ENCODE results near the gene ATG16L1. TPM values are rescaled to one million over a fixed set of nuclear protein-coding genes. Genes with fewer than 3 reads are reported as not detected.
A peak's percentile ranks its signal among the peaks of the same experiment; 100 is the strongest.

ATG16L1 gene
- total and polyA plus RNA-seq, 7 experiments from 2014 or later, result 16.0 to 115 (median 80.9) TPM

DNA sequence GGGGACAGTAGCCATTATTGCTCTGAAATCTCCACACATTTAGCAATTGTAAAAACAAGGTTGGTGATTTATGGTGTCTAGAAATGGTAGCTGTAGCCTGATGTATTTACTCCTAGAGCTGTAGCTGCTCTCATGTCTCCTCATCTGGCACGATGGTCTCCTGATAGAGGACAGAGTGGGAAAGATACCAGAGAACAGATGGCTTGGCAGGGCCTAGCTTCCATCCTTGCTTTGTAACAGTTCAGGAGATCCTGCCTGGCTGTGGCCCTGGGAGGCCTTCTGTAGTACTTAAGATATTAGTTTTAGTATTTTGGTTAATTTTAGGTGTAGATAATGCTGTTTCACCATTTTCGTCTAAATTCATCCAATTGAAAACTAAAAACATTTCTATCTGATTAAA, 6.7 kb downstream of the ATG16L1 start:
- Histone ChIP-seq H3K36me3 (ENCODE audit: control insufficient read depth in 2 of 3, insufficient read depth in 3 of 3, low read length in 3 of 3) (peaks cover 16 to 86% (median 36%) of the 10 kb centered on the region in 3 experiments), H3K4me3 (ENCODE audit: low read length) (no peak overlapping the region), H3K27ac (ENCODE audit: low read depth, low read length) (no peak overlapping the region), H3K4me1 (ENCODE audit: control insufficient read depth in 2 of 2, insufficient read depth in 2 of 2, low read length in 2 of 2) (peaks cover 26 to 34% of the 10 kb centered on the region in 2 donors), H3K27me3 (ENCODE audit: control insufficient read depth in 2 of 2, insufficient read depth in 2 of 2, low read length in 2 of 2) (no peaks in the 10 kb centered on the region), H3K9me3 (ENCODE audit: control insufficient read depth in 2 of 3, low read length in 3 of 3) (no peaks in the 10 kb centered on the region)
- DNase-seq (no peak), ATAC-seq (no peak)
- H3K9me3 Mint-ChIP-seq, result peaks cover 0 to 1% (median 0%) of the 10 kb centered on the region in 11 donors
- H3K4me3 Mint-ChIP-seq, result peak overlapping the region in 2 of 10 donors; percentile 8 to 10
- peaks cover 19 to 66% (median 53%) of the 10 kb centered on the region in 5 donors for H3K36me3 Mint-ChIP-seq
- intact Hi-C loops (cut with micrococcal nuclease), result no loop called here
- H3K27me3 Mint-ChIP-seq, result no peaks in the 10 kb centered on the region
- H3K27ac Mint-ChIP-seq, result peak overlapping the region in 7 of 9 donors; percentile 15 to 82 (median 77)
- peaks cover 31 to 88% (median 73%) of the 10 kb centered on the region in 7 donors for H3K4me1 Mint-ChIP-seq
- POLR2A ChIA-PET, result no interaction called here
- CTCF ChIA-PET, result interaction anchor here (0.5 kb wide), 1 partner anchor 81 kb away, joined by 3 read pairs; no protein-coding TSS in a partner anchor

DNA sequence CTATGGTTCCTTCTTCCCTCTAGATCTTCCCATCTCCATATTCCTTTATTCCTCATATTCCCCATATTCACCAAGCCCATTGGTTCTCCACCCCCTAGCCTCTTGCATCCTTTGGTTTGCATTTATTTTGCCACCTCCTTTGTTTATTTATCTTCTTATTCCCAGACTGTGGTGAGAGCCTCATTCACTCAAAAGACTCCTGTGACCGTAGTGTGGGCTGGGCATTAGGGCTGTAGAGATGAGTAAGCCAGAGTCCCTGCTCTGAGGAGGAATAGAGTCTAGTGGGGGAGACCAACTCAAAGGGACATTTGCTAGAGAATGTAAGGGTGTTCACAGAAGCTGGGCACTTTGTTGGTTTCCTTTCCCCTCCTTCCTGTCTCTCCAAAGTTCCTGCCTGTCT, 8.3 kb downstream of the ATG16L1 start:
- ATAC-seq (no peak), DNase-seq (no peak)
- Mint-ChIP-seq H3K36me3 (peaks cover 26 to 78% (median 57%) of the 10 kb centered on the region in 5 donors), H3K27ac (peak overlapping the region; percentile 61 to 88 (median 80)), H3K27me3 (no peaks in the 10 kb centered on the region), H3K4me3 (peak overlapping the region in 6 of 10 donors; percentile 1 to 39 (median 27)), H3K9me3 (peaks cover 0 to 1% (median 0%) of the 10 kb centered on the region in 11 donors), H3K4me1 (peaks cover 20 to 76% (median 65%) of the 10 kb centered on the region in 7 donors)
- POLR2A ChIA-PET, result interaction anchor here (1.1 to 1.5 kb wide), 2 partner anchors 8 to 11 kb away, joined by 3 read pairs; no protein-coding TSS in a partner anchor
- peaks cover 20 to 90% (median 50%) of the 10 kb centered on the region in 3 experiments for H3K36me3 ChIP-seq (ENCODE audit: control insufficient read depth in 2 of 3, insufficient read depth in 3 of 3, low read length in 3 of 3)
- CTCF ChIA-PET, result no interaction called here
- intact Hi-C loops (cut with micrococcal nuclease), result no loop called here
- H3K27me3 ChIP-seq (ENCODE audit: control insufficient read depth in 2 of 2, insufficient read depth in 2 of 2, low read length in 2 of 2), result no peaks in the 10 kb centered on the region
- H3K27ac ChIP-seq (ENCODE audit: low read depth, low read length), result peak overlapping the region; percentile 34
- H3K4me3 ChIP-seq (ENCODE audit: low read length), result no peak overlapping the region
- H3K9me3 ChIP-seq (ENCODE audit: control insufficient read depth in 2 of 3, low read length in 3 of 3), result no peaks in the 10 kb centered on the region
- H3K4me1 ChIP-seq (ENCODE audit: control insufficient read depth in 2 of 2, insufficient read depth in 2 of 2, low read length in 2 of 2), result peaks cover 13 to 24% of the 10 kb centered on the region in 2 donors

DNA sequence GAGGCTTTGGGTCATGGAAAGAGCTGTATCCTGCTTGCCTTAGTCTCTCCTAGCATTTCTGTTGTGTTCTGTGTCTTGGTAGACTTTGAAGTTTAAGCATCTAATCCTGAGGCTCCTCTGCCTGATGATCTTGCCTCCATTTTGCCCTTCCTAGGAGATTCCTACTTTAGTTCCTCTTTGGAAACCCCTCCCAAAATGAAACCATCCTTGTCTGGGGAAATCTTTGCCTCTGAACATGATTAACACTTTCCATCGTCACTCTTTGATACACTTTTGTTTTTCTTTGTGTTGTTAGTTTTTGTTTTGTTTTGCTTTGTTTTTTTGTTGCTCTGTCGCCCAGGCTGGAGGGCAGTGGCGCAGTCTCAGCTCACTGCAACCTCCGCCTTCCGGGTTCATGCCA, 9.2 kb downstream of the ATG16L1 start:
- ChIA-PET POLR2A (interaction anchor here (1.5 kb wide), 1 partner anchor 10 kb away, joined by 3 read pairs; no protein-coding TSS in a partner anchor), CTCF (no interaction called here)
- H3K4me1 ChIP-seq (ENCODE audit: control insufficient read depth in 2 of 2, insufficient read depth in 2 of 2, low read length in 2 of 2), result peaks cover 11 to 24% of the 10 kb centered on the region in 2 donors
- H3K9me3 ChIP-seq (ENCODE audit: control insufficient read depth in 2 of 3, low read length in 3 of 3), result no peaks in the 10 kb centered on the region
- H3K4me1 Mint-ChIP-seq, result peaks cover 13 to 72% (median 61%) of the 10 kb centered on the region in 7 donors
- no peaks in the 10 kb centered on the region for H3K27me3 ChIP-seq (ENCODE audit: control insufficient read depth in 2 of 2, insufficient read depth in 2 of 2, low read length in 2 of 2)
- DNase-seq (no peak), ATAC-seq (no peak)
- peak overlapping the region in 8 of 9 donors; percentile 51 to 91 (median 77) for H3K27ac Mint-ChIP-seq
- no peak overlapping the region for H3K27ac ChIP-seq (ENCODE audit: low read depth, low read length)
- H3K36me3 ChIP-seq (ENCODE audit: control insufficient read depth in 2 of 3, insufficient read depth in 3 of 3, low read length in 3 of 3), result peaks cover 20 to 97% (median 57%) of the 10 kb centered on the region in 3 experiments
- H3K4me3 Mint-ChIP-seq, result no peak overlapping the region
- H3K36me3 Mint-ChIP-seq, result peaks cover 28 to 78% (median 57%) of the 10 kb centered on the region in 5 donors
- H3K9me3 Mint-ChIP-seq, result peaks cover 0 to 1% (median 0%) of the 10 kb centered on the region in 11 donors
- intact Hi-C loops (cut with micrococcal nuclease), result no loop called here
- H3K4me3 ChIP-seq (ENCODE audit: low read length), result no peak overlapping the region
- H3K27me3 Mint-ChIP-seq, result no peaks in the 10 kb centered on the region

DNA sequence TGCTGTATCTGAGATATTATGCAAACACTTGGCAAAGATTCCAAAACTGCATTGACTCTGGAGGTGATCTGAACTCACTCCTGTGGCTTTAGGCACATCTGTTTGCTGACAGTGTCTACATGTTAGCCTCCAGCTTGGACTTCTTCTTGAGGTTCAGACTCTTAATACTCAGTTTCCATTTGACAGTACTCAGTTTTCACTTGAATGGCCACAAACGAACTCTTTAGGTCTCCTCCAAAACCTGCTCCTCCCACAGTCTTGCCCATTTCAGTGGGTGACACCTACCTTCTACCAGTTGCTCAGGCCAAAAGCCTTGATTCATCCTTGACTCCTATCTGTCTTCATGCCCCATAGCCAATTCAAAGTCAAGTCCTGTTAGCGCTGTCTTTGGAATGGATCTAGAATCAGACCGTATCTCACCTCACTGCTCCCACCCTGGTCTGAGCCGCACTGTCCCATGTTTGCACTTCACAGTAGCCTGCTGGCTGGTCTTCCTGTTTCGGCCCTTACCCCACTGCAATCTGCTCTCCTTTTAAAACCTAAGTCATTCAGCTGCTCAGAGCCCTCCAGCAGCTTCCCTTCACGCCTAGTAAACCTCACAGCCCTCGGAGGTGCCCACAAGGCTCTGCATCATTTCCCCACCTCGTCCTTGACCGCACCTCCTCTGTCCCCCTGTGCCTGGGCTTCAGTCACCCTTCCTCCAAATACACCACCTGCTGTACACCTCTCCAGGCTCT, 10.5 kb downstream of the ATG16L1 start:
- intact Hi-C loops (cut with micrococcal nuclease), result no loop called here
- H3K27ac ChIP-seq (ENCODE audit: low read depth, low read length), result no peak overlapping the region
- no peaks in the 10 kb centered on the region for H3K9me3 ChIP-seq (ENCODE audit: control insufficient read depth in 2 of 3, low read length in 3 of 3)
- H3K4me3 Mint-ChIP-seq, result peak overlapping the region in 2 of 10 donors; percentile 33 to 37
- peak; percentile 24 for ATAC-seq
- DNase-seq, result no peak
- H3K9me3 Mint-ChIP-seq, result peaks cover 0 to 3% (median 0%) of the 10 kb centered on the region in 11 donors
- ChIA-PET CTCF (interaction anchor here (0.6 to 0.9 kb wide), 2 partner anchors 8 to 141 kb away, joined by 3 read pairs; no protein-coding TSS in a partner anchor), POLR2A (interaction anchor here (0.7 to 4.4 kb wide), 5 partner anchors 9 to 16 kb away, joined by 3 to 38 read pairs (median 3); partner anchors contain the start of gene ATG16L1)
- H3K4me1 Mint-ChIP-seq, result peaks cover 16 to 77% (median 66%) of the 10 kb centered on the region in 7 donors
- H3K4me3 ChIP-seq (ENCODE audit: low read length), result no peak overlapping the region
- H3K27ac Mint-ChIP-seq, result peak overlapping the region; percentile 29 to 91 (median 77)
- H3K36me3 Mint-ChIP-seq, result peaks cover 31 to 87% (median 66%) of the 10 kb centered on the region in 5 donors
- peaks cover 15 to 30% of the 10 kb centered on the region in 2 donors for H3K4me1 ChIP-seq (ENCODE audit: control insufficient read depth in 2 of 2, insufficient read depth in 2 of 2, low read length in 2 of 2)
- H3K27me3 ChIP-seq (ENCODE audit: control insufficient read depth in 2 of 2, insufficient read depth in 2 of 2, low read length in 2 of 2), result no peaks in the 10 kb centered on the region
- peaks cover 20 to 93% (median 69%) of the 10 kb centered on the region in 3 experiments for H3K36me3 ChIP-seq (ENCODE audit: control insufficient read depth in 2 of 3, insufficient read depth in 3 of 3, low read length in 3 of 3)
- no peaks in the 10 kb centered on the region for H3K27me3 Mint-ChIP-seq

DNA sequence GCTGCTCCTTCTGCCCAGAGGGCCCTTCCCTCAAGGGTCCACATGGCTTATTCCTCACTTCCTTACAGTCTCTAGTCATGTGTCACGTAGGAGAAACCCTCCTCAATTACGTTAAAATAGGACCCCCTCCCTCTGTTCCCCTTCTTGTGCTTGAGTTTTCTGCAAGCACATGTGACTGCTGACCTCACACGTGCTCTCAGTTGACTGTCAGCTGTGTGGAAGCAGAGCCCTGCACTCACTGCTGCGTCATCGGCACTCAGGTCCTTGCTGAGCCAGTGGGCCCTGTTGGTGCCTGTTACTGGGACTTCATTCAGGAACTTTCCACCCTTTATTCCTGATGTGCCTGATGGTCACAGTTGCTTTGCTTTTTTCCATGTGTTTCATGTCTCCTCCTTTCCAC, 11.1 kb downstream of the ATG16L1 start:
- Mint-ChIP-seq H3K36me3 (peaks cover 31 to 87% (median 62%) of the 10 kb centered on the region in 5 donors), H3K9me3 (peaks cover 0 to 3% (median 0%) of the 10 kb centered on the region in 11 donors), H3K4me1 (peaks cover 20 to 78% (median 69%) of the 10 kb centered on the region in 7 donors), H3K27me3 (no peaks in the 10 kb centered on the region), H3K4me3 (peak overlapping the region in 2 of 10 donors; percentile 8 to 37), H3K27ac (peak overlapping the region in 8 of 9 donors; percentile 47 to 91 (median 77))
- Histone ChIP-seq H3K27me3 (ENCODE audit: control insufficient read depth in 2 of 2, insufficient read depth in 2 of 2, low read length in 2 of 2) (no peaks in the 10 kb centered on the region), H3K36me3 (ENCODE audit: control insufficient read depth in 2 of 3, insufficient read depth in 3 of 3, low read length in 3 of 3) (peaks cover 17 to 88% (median 69%) of the 10 kb centered on the region in 3 experiments), H3K4me3 (ENCODE audit: low read length) (no peak overlapping the region), H3K27ac (ENCODE audit: low read depth, low read length) (peak overlapping the region; percentile 22), H3K9me3 (ENCODE audit: control insufficient read depth in 2 of 3, low read length in 3 of 3) (no peaks in the 10 kb centered on the region), H3K4me1 (ENCODE audit: control insufficient read depth in 2 of 2, insufficient read depth in 2 of 2, low read length in 2 of 2) (peaks cover 21 to 36% of the 10 kb centered on the region in 2 donors)
- CTCF ChIA-PET, result interaction anchor here (1.7 kb wide), 1 partner anchor 10 kb away, joined by 6 read pairs; no protein-coding TSS in a partner anchor
- intact Hi-C loops (cut with micrococcal nuclease), result no loop called here
- DNase-seq (no peak), ATAC-seq (no peak)
- POLR2A ChIA-PET, result interaction anchor here (1.0 to 4.4 kb wide), 2 partner anchors 10 to 16 kb away, joined by 3 to 38 read pairs; partner anchors contain the start of gene ATG16L1

DNA sequence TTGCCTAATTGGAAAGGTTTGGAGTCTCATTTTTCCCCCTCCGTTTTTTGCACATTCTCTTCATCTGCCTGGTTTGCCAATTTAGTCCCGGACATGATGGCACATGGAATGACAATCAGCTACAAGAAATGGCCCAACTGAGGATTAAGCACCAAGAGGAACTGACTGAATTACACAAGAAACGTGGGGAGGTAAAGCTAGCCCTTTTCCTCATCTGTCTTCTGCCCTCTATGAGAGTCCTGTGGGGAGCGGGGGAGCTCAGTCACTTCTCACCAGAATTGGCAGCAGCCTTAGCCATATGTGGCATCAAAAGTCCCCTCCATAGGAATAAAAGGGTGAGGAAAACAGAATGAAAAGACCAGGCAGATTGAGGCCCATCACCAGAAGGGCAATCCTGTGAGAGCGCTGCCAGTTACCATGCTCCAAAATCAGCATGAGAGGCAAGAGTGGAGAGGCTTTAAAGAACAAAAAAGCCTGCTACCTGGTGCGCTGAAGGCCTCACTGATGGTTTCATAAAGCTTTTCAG, 11.6 kb downstream of the ATG16L1 start:
- peaks cover 25 to 81% (median 72%) of the 10 kb centered on the region in 7 donors for H3K4me1 Mint-ChIP-seq
- no peaks in the 10 kb centered on the region for H3K27me3 Mint-ChIP-seq
- H3K4me3 Mint-ChIP-seq, result no peak overlapping the region
- ATAC-seq (no peak), DNase-seq (no peak)
- POLR2A ChIA-PET, result interaction anchor here (4.4 kb wide), 1 partner anchor 10 kb away, joined by 38 read pairs; the partner anchor contains the start of gene ATG16L1
- no peaks in the 10 kb centered on the region for H3K9me3 ChIP-seq (ENCODE audit: control insufficient read depth in 2 of 3, low read length in 3 of 3)
- H3K27ac Mint-ChIP-seq, result peak overlapping the region in 8 of 9 donors; percentile 47 to 91 (median 77)
- intact Hi-C loops (cut with micrococcal nuclease), result no loop called here
- peaks cover 25 to 40% of the 10 kb centered on the region in 2 donors for H3K4me1 ChIP-seq (ENCODE audit: control insufficient read depth in 2 of 2, insufficient read depth in 2 of 2, low read length in 2 of 2)
- H3K36me3 ChIP-seq (ENCODE audit: control insufficient read depth in 2 of 3, insufficient read depth in 3 of 3, low read length in 3 of 3), result peaks cover 17 to 84% (median 68%) of the 10 kb centered on the region in 3 experiments
- H3K4me3 ChIP-seq (ENCODE audit: low read length), result no peak overlapping the region
- CTCF ChIA-PET, result interaction anchor here (1.1 to 1.7 kb wide), 2 partner anchors 11 to 20 kb away, joined by 3 to 6 read pairs; no protein-coding TSS in a partner anchor
- peaks cover 0 to 3% (median 0%) of the 10 kb centered on the region in 11 donors for H3K9me3 Mint-ChIP-seq
- H3K27ac ChIP-seq (ENCODE audit: low read depth, low read length), result no peak overlapping the region
- no peaks in the 10 kb centered on the region for H3K27me3 ChIP-seq (ENCODE audit: control insufficient read depth in 2 of 2, insufficient read depth in 2 of 2, low read length in 2 of 2)
- H3K36me3 Mint-ChIP-seq, result peaks cover 29 to 87% (median 60%) of the 10 kb centered on the region in 5 donors
